Stimulated activated CD8-positive, alpha-beta memory T cell treated with anti-CD3 and anti-CD28 coated beads, Interleukin-2, amount 100 ng/mL, for 48 hours (primary cell): Measurements from ENCODE around the gene DCXR.

Experiments
- DNase-seq, 2 donors: peaks; one replicate each; pipeline ENCODE4 v3.0.0-alpha.2; 2020; ENCODE audit warnings: low read depth in 2 of 2

The DCXR gene

GRCh38 chr17:82037092-82037888 lies at the start of gene DCXR:
Gene DCXR (minus strand): TSS chr17:82037697. CDS start chr17:82037682, 15 bp downstream.
- peak; percentile 94 to 97 for DNase-seq

- no peak for DNase-seq
Measured at GRCh38 chr17:82085931-82086764, 48.7 kb upstream of the DCXR start.

- DNase-seq = no peak
Measured at GRCh38 chr17:82085031-82085861, 47.7 kb upstream of the DCXR start.

- DNase-seq = no peak
Measured at GRCh38 chr17:82084373-82085030, 47.0 kb upstream of the DCXR start.

GRCh38 chr17:82083533-82084359 lies 46.2 kb upstream of the DCXR start:
- DNase-seq = no peak

- DNase-seq = no peak
Measured at GRCh38 chr17:82083009-82083408, 45.5 kb upstream of the DCXR start.

- DNase-seq = no peak
Measured at GRCh38 chr17:82082456-82082855, 45.0 kb upstream of the DCXR start.

- no peak for DNase-seq
Measured at GRCh38 chr17:82081966-82082365, 44.5 kb upstream of the DCXR start.

GRCh38 chr17:82081546-82081945 lies 44.0 kb upstream of the DCXR start:
- no peak for DNase-seq

- DNase-seq = no peak
Measured at GRCh38 chr17:82080789-82081464, 43.4 kb upstream of the DCXR start.

- no peak for DNase-seq
Measured at GRCh38 chr17:82080048-82080788, 42.7 kb upstream of the DCXR start.

- DNase-seq = no peak
Measured at GRCh38 chr17:82079001-82079677, 41.6 kb upstream of the DCXR start.

- no peak for DNase-seq
Measured at GRCh38 chr17:82078433-82078832, 40.9 kb upstream of the DCXR start.

- DNase-seq = no peak
Measured at GRCh38 chr17:82077617-82078358, 40.3 kb upstream of the DCXR start.

GRCh38 chr17:82076785-82077591 lies 39.5 kb upstream of the DCXR start:
- no peak for DNase-seq

- DNase-seq = no peak
Measured at GRCh38 chr17:82076018-82076784, 38.7 kb upstream of the DCXR start.
